ENCODE measurements around the gene VAV3. TPM values are rescaled to one million over a fixed set of nuclear protein-coding genes. Genes with fewer than 3 reads are reported as not detected.

VAV3 gene
- total and polyA plus RNA-seq, 2 of the 13 experiments (the other 11 are each of a cell fraction or from before 2014, with no cell fraction given): 15.9 to 29.8 TPM

GRCh38 chr1:107707111-107707510, 257.9 kb downstream of the VAV3 start:
- Histone ChIP-seq H3K4me2 (ENCODE audit: low read depth, low read length) (no peak overlapping the region), H3K9ac (ENCODE audit: insufficient read depth, low read depth, low read length) (no peak overlapping the region), H3K4me1 (ENCODE audit: insufficient read depth, low read length) (no peaks in the 10 kb centered on the region), H3K79me2 (ENCODE audit: insufficient read depth, low read length) (no peaks in the 10 kb centered on the region), H3K27me3 (ENCODE audit: control insufficient read depth in 1 of 2, insufficient read depth in 2 of 2, low read length in 2 of 2) (no peaks in the 10 kb centered on the region), H3K9me3 (ENCODE audit: low read length) (peaks cover 4% of the 10 kb centered on the region; the same call in 1 of the 2 replicates), H3K27ac (ENCODE audit: extremely low read length, insufficient read depth, low read length) (no peak overlapping the region), H4K20me1 (ENCODE audit: insufficient read depth, low read length) (no peaks in the 10 kb centered on the region), H2AFZ (ENCODE audit: low read length) (no peak overlapping the region), H3K4me3 (replicated peaks in 1 of 3; ENCODE audit: insufficient read depth in 1 of 3, low read depth in 2 of 3, low read length in 3 of 3) (no peak overlapping the region), H3K36me3 (replicated peaks in 1 of 2; ENCODE audit: control insufficient read depth in 1 of 2, insufficient read depth in 2 of 2, low read length in 2 of 2) (no peaks in the 10 kb centered on the region)
- TF ChIP-seq BCL3 (CRISPR knock-in tag; IDR thresholded peaks at IDR 0.05) (no peak), ZNF777 (CRISPR knock-in tag; IDR thresholded peaks at IDR 0.05) (no peak), SRY (CRISPR knock-in tag; IDR thresholded peaks at IDR 0.05) (no peak), RCOR2 (CRISPR knock-in tag; IDR thresholded peaks at IDR 0.05) (no peak), SOX13 (IDR thresholded peaks at IDR 0.05) (no peak), SOX13 (CRISPR knock-in tag; conservative IDR thresholded peaks at IDR 0.05 in 1 of 2, IDR thresholded peaks at IDR 0.05 in 1 of 2) (no peak), ZNF230 (CRISPR knock-in tag; IDR thresholded peaks at IDR 0.05) (no peak), PHF20 (CRISPR knock-in tag; IDR thresholded peaks at IDR 0.05) (no peak), ZFP36 (IDR thresholded peaks at IDR 0.05; ENCODE audit: borderline replicate concordance, low read depth, low read length, partially characterized antibody) (no peak), ZNF292 (CRISPR knock-in tag; IDR thresholded peaks at IDR 0.05; ENCODE audit: borderline replicate concordance, low read depth) (no peak), ZNF891 (CRISPR knock-in tag; IDR thresholded peaks at IDR 0.05) (no peak), ZNF343 (CRISPR knock-in tag; IDR thresholded peaks at IDR 0.05) (no peak), ZFYVE20 (CRISPR knock-in tag; IDR thresholded peaks at IDR 0.05; ENCODE audit: borderline replicate concordance, low read depth) (no peak), ZNF709 (CRISPR knock-in tag; IDR thresholded peaks at IDR 0.05) (no peak), KLF9 (CRISPR knock-in tag; IDR thresholded peaks at IDR 0.05; ENCODE audit: low read depth) (no peak), KMT2A (CRISPR knock-in tag; IDR thresholded peaks at IDR 0.05) (no peak), PITX1 (CRISPR knock-in tag; IDR thresholded peaks at IDR 0.05) (no peak), ZNF704 (CRISPR knock-in tag; IDR thresholded peaks at IDR 0.05; ENCODE audit: borderline replicate concordance) (no peak), DNMT1 (CRISPR knock-in tag; IDR thresholded peaks at IDR 0.05) (no peak), ZNF570 (CRISPR knock-in tag; IDR thresholded peaks at IDR 0.05; ENCODE audit: borderline replicate concordance) (no peak), ZNF839 (CRISPR knock-in tag; IDR thresholded peaks at IDR 0.05; ENCODE audit: borderline replicate concordance) (no peak)
- no TSS peak for BruUV-seq (replicated peaks)
- in situ Hi-C loops (cut with HindIII; ENCODE audit: extremely low pct_ligation_motif_present, low pct_unique_long_range_greater_than_20kb): no loop called here
- 8% methylated on average over 2 of the region's 2 CpGs for WGBS (ENCODE audit: low lambda C conversion rate)
- ChIA-PET POLR2A (no interaction called here), CTCF (ENCODE audit: low intra/inter-chr PET ratio, low total read pairs) (no interaction called here)
- DNase-seq (ENCODE audit: low spot score) (no peak), ATAC-seq (no peak), FAIRE-seq (no peak)
- intact Hi-C loops (cut with micrococcal nuclease; ENCODE audit: unreplicated experiment): no loop called here
